ENCODE results near the gene CLRN2.
A peak's percentile ranks its signal among the peaks of the same experiment; 100 is the strongest.
"Not testable (repeated sequence)": the region's sequence is repeated elsewhere in the genome, so short reads cannot be mapped to it uniquely, and the experiment has no call there.

CLRN2 gene

DNA sequence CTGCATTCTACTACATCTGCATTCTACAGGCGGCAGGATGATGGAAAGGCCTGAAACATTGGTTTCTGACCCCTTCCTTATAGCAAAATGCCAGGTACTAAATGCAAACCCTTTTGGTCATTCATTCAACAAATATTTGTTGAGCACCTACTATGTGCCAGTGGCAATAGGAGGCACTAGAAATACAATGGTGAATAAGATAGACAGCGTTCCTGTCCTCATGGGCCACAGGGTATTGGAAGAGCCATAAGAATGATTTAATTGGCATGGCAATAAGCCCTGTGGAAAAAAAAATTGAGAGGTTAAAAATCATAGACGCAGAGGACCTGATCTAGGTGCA, 44.7 kb downstream of the CLRN2 start:
- TF ChIP-seq, protein P1, sequence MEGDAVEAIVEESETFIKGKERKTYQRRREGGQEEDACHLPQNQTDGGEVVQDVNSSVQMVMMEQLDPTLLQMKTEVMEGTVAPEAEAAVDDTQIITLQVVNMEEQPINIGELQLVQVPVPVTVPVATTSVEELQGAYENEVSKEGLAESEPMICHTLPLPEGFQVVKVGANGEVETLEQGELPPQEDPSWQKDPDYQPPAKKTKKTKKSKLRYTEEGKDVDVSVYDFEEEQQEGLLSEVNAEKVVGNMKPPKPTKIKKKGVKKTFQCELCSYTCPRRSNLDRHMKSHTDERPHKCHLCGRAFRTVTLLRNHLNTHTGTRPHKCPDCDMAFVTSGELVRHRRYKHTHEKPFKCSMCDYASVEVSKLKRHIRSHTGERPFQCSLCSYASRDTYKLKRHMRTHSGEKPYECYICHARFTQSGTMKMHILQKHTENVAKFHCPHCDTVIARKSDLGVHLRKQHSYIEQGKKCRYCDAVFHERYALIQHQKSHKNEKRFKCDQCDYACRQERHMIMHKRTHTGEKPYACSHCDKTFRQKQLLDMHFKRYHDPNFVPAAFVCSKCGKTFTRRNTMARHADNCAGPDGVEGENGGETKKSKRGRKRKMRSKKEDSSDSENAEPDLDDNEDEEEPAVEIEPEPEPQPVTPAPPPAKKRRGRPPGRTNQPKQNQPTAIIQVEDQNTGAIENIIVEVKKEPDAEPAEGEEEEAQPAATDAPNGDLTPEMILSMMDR (conservative IDR thresholded peaks at IDR 0.05): no peak

DNA sequence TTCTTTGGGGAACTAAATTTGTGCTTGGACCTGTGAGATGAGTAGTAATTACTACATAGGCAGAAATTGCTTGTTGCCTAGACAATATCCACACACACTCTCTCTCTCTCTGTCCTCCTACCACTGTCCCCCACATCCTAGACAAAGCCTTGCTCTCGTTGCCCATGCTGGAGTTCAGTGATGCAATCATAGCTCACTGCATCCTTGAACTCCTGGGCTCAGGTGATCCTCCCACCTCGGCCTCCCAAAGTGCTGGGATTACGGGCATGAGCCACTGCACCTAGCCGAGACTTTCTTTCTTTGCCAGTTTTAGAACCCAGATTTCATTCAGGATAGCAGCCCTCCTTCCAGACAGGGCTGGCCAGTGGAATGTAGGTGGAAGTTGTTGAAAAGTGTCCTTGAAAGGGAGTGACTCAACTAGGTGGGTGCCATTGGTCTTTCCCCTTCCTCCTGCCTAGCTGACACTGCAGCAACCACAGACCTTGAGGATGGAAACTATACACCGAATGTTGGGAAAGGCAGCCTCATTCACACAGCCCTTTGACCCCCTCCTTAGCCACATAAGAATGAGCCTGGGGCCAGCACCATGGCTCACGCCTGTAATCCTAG, 45.2 kb downstream of the CLRN2 start:
- TF ChIP-seq, protein P1 (conservative IDR thresholded peaks at IDR 0.05): no peak
- no peak overlapping the region for H3K27ac ChIP-seq

More for the DNA sequence above, 44.7 kb downstream of the CLRN2 start:
- H3K27ac ChIP-seq: no peak overlapping the region

DNA sequence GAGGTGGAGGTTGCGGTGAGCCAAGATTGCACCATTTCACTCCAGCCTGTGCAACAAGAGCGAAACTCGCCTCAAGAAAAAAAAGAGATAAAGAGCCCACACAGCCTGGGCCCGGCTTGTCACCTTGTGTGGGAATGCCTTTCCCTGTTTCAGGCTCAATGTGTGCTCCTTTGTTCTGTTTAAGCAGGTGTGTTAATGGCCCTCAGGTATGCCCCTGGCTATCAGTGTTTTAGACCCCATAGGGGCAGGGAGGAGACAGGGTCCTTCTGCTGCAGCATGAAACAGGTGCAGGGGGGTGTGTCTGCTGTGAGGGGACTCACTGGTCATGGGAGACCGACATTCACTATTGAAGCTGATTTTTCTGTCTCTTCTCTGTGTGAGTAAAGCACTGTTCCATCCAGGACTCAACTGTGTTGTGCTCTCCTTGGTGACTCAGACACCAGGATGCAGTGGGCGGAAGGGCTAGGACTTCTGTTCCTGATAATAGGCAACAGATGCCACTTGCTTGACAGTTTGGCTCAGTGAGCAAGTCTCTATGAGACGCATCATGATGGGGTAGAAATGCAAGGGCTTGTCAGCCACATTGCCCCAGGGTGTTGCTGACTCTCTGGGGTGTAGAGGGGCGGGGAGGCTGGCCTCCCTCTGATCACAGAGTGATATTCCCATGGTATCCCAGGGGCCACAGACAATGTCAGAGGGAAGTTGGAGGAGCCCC, 46.4 kb downstream of the CLRN2 start:
- H3K27ac ChIP-seq: no peak overlapping the region
- TF ChIP-seq, protein P1 (conservative IDR thresholded peaks at IDR 0.05): no peak

DNA sequence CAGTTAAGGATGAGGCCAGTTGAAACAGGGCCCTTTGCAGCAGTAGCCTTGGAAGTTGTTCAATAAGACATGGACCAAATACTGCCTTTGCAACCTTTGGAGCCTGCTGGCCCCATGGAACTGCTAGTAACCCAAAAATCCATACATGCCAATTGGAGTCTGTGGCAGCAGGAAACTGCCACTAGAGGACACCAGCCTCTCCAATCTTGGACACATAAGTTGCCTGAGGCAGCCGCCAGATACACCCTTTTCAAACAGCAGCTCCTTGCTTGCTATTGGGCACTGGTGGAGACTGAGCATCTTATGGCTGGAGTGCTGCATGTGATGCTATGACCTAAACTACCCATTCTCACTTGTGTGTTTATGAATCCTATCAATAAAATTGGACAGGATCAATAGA, 47.2 kb downstream of the CLRN2 start:
- no peak overlapping the region for H3K27ac ChIP-seq
- TF ChIP-seq, protein P1 (conservative IDR thresholded peaks at IDR 0.05): 0 out of 2 replicates have a peak, but pooled peaks have one; percentile 15

DNA sequence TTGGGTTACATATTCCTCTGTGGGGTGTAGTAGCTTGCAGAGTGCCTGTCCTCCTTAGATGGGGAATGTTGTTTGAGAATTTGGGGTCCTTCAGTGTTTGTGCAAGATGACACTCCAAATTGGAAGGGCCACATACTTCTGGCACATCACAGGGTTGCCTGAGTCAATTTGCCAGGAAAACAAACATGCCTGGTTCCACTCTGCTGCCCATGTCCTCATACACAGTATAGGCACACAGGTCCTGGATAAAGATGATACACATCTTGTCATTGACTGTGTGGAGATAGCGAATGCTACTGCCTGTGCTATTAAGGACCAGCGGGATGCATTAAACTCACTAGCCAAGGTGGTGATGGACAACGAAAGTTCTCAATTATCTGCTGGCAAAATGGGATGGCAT, 50.9 kb downstream of the CLRN2 start:
- TF ChIP-seq, protein P1 (conservative IDR thresholded peaks at IDR 0.05): no peak
- no peak overlapping the region for H3K27ac ChIP-seq

DNA sequence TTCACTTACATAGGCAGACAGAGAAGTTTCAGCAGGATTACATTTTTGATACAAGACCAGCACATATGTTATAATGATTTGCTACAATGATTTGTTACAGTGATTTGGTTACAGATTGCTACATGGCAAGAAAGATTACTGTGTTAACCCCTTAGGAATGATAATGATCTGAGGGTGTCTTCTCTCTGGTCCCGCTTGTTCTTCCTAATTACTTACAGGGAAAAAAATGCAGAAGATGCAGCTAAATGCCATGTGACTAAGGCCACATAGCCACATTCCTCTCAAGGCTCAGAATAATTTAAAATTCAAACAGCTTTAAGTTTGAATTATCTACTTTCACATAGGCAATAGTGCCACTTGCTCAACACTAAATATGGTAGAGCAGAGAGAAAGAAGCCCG, 52.3 kb downstream of the CLRN2 start:
- TF ChIP-seq, protein P1 (conservative IDR thresholded peaks at IDR 0.05): no peak
- no peak overlapping the region for H3K27ac ChIP-seq

DNA sequence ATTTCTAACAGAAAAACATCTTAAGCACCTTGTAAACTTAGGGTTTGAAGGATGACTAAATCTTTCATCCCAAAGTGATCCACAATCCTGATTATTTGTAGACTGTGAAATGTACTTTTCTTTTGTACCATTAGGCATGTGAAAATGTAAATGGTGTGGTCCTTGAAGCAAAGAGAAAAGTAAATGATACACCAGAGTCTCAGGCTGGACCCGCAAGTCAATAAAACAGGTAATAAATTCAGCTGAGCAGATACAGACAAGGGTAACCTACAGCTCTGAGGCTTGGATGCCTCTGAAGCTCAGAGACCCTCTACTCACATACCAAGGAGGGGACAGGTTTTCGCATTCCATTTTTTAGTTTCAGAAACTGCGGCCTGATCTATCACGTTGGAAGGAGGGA, 59.2 kb downstream of the CLRN2 start:
- no peak overlapping the region for H3K27ac ChIP-seq
- TF ChIP-seq, protein P1 (conservative IDR thresholded peaks at IDR 0.05): no peak

DNA sequence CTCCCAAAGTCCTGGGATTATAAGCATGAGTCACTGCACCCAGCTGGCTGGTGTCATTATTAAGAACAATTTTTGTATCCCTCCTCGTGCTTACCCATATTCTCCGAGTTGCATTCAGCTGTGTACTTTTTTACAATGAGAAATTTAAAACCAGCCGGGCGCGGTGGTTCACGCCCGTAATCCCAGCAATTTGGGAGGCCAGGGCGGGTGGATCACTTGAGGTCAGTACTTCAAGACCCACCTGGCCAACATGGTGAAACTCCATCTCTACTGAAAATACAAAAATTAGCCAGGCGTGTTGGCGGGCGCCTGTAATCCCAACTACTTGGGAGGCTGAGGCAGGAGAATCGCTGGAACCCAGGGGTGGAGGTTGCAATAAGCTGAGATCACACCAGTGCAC, 60.2 kb downstream of the CLRN2 start:
- H3K27ac ChIP-seq: not testable (repeated sequence)
